ENCODE results near the gene ANKS1A. TPM values are rescaled to one million over a fixed set of nuclear protein-coding genes. Genes with fewer than 3 reads are reported as not detected.
A peak's percentile ranks its signal among the peaks of the same experiment; 100 is the strongest.

Gene ANKS1A
- total and polyA plus RNA-seq, 3 experiments from 2014 or later: 3.0 to 9.6 (median 8.7) TPM

GRCh38 chr6:35084511-35085203, 195.6 kb downstream of the ANKS1A start:
- Histone ChIP-seq H3K9me3 (ENCODE audit: low read length) (no peaks in the 10 kb centered on the region), H3K36me3 (ENCODE audit: insufficient read depth, low read length) (no peaks in the 10 kb centered on the region), H3K27me3 (ENCODE audit: insufficient read depth, low read length, poor library complexity, severe bottlenecking) (no peaks in the 10 kb centered on the region), H3K27ac (ENCODE audit: low read depth, low read length) (no peak overlapping the region), H3K4me3 (ENCODE audit: low read length) (no peak overlapping the region), H3K4me1 (ENCODE audit: insufficient read depth, low read length) (no peaks in the 10 kb centered on the region)
- H3K9me3 Mint-ChIP-seq: no peaks in the 10 kb centered on the region
- no peak overlapping the region for H3K4me3 Mint-ChIP-seq
- no peaks in the 10 kb centered on the region for H3K4me1 Mint-ChIP-seq
- H3K36me3 Mint-ChIP-seq: peaks cover 0 to 91% (median 9%) of the 10 kb centered on the region in 3 donors
- peaks cover 0 to 2% of the 10 kb centered on the region in 2 donors for H3K27me3 Mint-ChIP-seq
- CTCF ChIA-PET: no interaction called here
- POLR2A ChIA-PET: interaction anchor here (0.7 kb wide), 1 partner anchor 216 kb away, joined by 5 read pairs; no protein-coding TSS in a partner anchor
- no peak for DNase-seq
- H3K27ac Mint-ChIP-seq: no peak overlapping the region

- Mint-ChIP-seq H3K36me3 (peaks cover 0 to 89% (median 7%) of the 10 kb centered on the region in 3 donors), H3K9me3 (no peaks in the 10 kb centered on the region), H3K4me1 (no peaks in the 10 kb centered on the region), H3K27me3 (peaks cover 0 to 2% of the 10 kb centered on the region in 2 donors), H3K27ac (no peak overlapping the region), H3K4me3 (no peak overlapping the region)
- Histone ChIP-seq H3K4me3 (ENCODE audit: low read length) (no peak overlapping the region), H3K27ac (ENCODE audit: low read depth, low read length) (no peak overlapping the region), H3K27me3 (ENCODE audit: insufficient read depth, low read length, poor library complexity, severe bottlenecking) (no peaks in the 10 kb centered on the region), H3K9me3 (ENCODE audit: low read length) (no peaks in the 10 kb centered on the region), H3K36me3 (ENCODE audit: insufficient read depth, low read length) (no peaks in the 10 kb centered on the region), H3K4me1 (ENCODE audit: insufficient read depth, low read length) (no peaks in the 10 kb centered on the region)
- DNase-seq: no peak
- ChIA-PET CTCF (no interaction called here), POLR2A (no interaction called here)
These were observed 196.6 kb downstream of the ANKS1A start for GRCh38 chr6:35085359-35086281.

- H3K36me3 Mint-ChIP-seq: peaks cover 3 to 85% (median 9%) of the 10 kb centered on the region in 3 donors
- H3K27ac Mint-ChIP-seq: peak overlapping the region in 1 of 8 donors; percentile 47
- no peak overlapping the region for H3K27ac ChIP-seq (ENCODE audit: low read depth, low read length)
- H3K4me3 Mint-ChIP-seq: no peak overlapping the region
- H3K4me1 ChIP-seq (ENCODE audit: insufficient read depth, low read length): no peaks in the 10 kb centered on the region
- H3K36me3 ChIP-seq (ENCODE audit: insufficient read depth, low read length): no peaks in the 10 kb centered on the region
- POLR2A ChIA-PET: no interaction called here
- H3K27me3 ChIP-seq (ENCODE audit: insufficient read depth, low read length, poor library complexity, severe bottlenecking): no peaks in the 10 kb centered on the region
- no peaks in the 10 kb centered on the region for H3K9me3 ChIP-seq (ENCODE audit: low read length)
- H3K27me3 Mint-ChIP-seq: peaks cover 0 to 2% of the 10 kb centered on the region in 2 donors
- no peak overlapping the region for H3K4me3 ChIP-seq (ENCODE audit: low read length)
- no peaks in the 10 kb centered on the region for H3K9me3 Mint-ChIP-seq
- H3K4me1 Mint-ChIP-seq: no peaks in the 10 kb centered on the region
- CTCF ChIA-PET: no interaction called here
- DNase-seq: no peak
These were observed 197.2 kb downstream of the ANKS1A start for GRCh38 chr6:35086282-35086632.

GRCh38 chr6:35086636-35087360, 197.7 kb downstream of the ANKS1A start:
- Histone ChIP-seq H3K4me1 (ENCODE audit: insufficient read depth, low read length) (no peaks in the 10 kb centered on the region), H3K27me3 (ENCODE audit: insufficient read depth, low read length, poor library complexity, severe bottlenecking) (no peaks in the 10 kb centered on the region), H3K4me3 (ENCODE audit: low read length) (no peak overlapping the region), H3K27ac (ENCODE audit: low read depth, low read length) (no peak overlapping the region), H3K9me3 (ENCODE audit: low read length) (no peaks in the 10 kb centered on the region), H3K36me3 (ENCODE audit: insufficient read depth, low read length) (no peaks in the 10 kb centered on the region)
- Mint-ChIP-seq H3K4me3 (peak overlapping the region in 2 of 7 donors; percentile 48 to 63), H3K4me1 (no peaks in the 10 kb centered on the region), H3K9me3 (no peaks in the 10 kb centered on the region), H3K27ac (peak overlapping the region in 3 of 8 donors; percentile 47 to 72 (median 68)), H3K36me3 (peaks cover 4 to 80% (median 8%) of the 10 kb centered on the region in 3 donors), H3K27me3 (peaks cover 0 to 2% of the 10 kb centered on the region in 2 donors)
- no peak for DNase-seq
- POLR2A ChIA-PET: no interaction called here
- CTCF ChIA-PET: interaction anchor here (1.4 kb wide), 1 partner anchor 13 kb away, joined by 3 read pairs; no protein-coding TSS in a partner anchor

- no peak overlapping the region for H3K4me3 ChIP-seq (ENCODE audit: low read length)
- H3K27ac Mint-ChIP-seq: no peak overlapping the region
- H3K4me1 ChIP-seq (ENCODE audit: insufficient read depth, low read length): no peaks in the 10 kb centered on the region
- H3K27ac ChIP-seq (ENCODE audit: low read depth, low read length): no peak overlapping the region
- peaks cover 4 to 72% (median 8%) of the 10 kb centered on the region in 3 donors for H3K36me3 Mint-ChIP-seq
- ChIA-PET CTCF (interaction anchor here (1.4 kb wide), 1 partner anchor 12 kb away, joined by 3 read pairs; no protein-coding TSS in a partner anchor), POLR2A (no interaction called here)
- no peaks in the 10 kb centered on the region for H3K9me3 Mint-ChIP-seq
- H3K27me3 ChIP-seq (ENCODE audit: insufficient read depth, low read length, poor library complexity, severe bottlenecking): no peaks in the 10 kb centered on the region
- peaks cover 0 to 2% of the 10 kb centered on the region in 2 donors for H3K27me3 Mint-ChIP-seq
- no peak overlapping the region for H3K4me3 Mint-ChIP-seq
- no peaks in the 10 kb centered on the region for H3K36me3 ChIP-seq (ENCODE audit: insufficient read depth, low read length)
- no peaks in the 10 kb centered on the region for H3K4me1 Mint-ChIP-seq
- H3K9me3 ChIP-seq (ENCODE audit: low read length): no peaks in the 10 kb centered on the region
- no peak for DNase-seq
These were observed 198.6 kb downstream of the ANKS1A start for GRCh38 chr6:35087361-35088280.

- DNase-seq: no peak
- Mint-ChIP-seq H3K4me1 (no peaks in the 10 kb centered on the region), H3K4me3 (no peak overlapping the region), H3K36me3 (peaks cover 4 to 63% (median 8%) of the 10 kb centered on the region in 3 donors), H3K9me3 (no peaks in the 10 kb centered on the region), H3K27ac (no peak overlapping the region), H3K27me3 (peaks cover 0 to 3% of the 10 kb centered on the region in 2 donors)
- Histone ChIP-seq H3K9me3 (ENCODE audit: low read length) (no peaks in the 10 kb centered on the region), H3K27me3 (ENCODE audit: insufficient read depth, low read length, poor library complexity, severe bottlenecking) (no peaks in the 10 kb centered on the region), H3K27ac (ENCODE audit: low read depth, low read length) (no peak overlapping the region), H3K4me1 (ENCODE audit: insufficient read depth, low read length) (no peaks in the 10 kb centered on the region), H3K36me3 (ENCODE audit: insufficient read depth, low read length) (no peaks in the 10 kb centered on the region), H3K4me3 (ENCODE audit: low read length) (no peak overlapping the region)
- POLR2A ChIA-PET: no interaction called here
- CTCF ChIA-PET: interaction anchor here (1.4 kb wide), 1 partner anchor 11 kb away, joined by 3 read pairs; no protein-coding TSS in a partner anchor
These were observed 199.5 kb downstream of the ANKS1A start for GRCh38 chr6:35088281-35089215.

Measured in CD8-positive, alpha-beta memory T cell (primary cell).